ENCODE measurements around the gene UBTF.

DNA sequence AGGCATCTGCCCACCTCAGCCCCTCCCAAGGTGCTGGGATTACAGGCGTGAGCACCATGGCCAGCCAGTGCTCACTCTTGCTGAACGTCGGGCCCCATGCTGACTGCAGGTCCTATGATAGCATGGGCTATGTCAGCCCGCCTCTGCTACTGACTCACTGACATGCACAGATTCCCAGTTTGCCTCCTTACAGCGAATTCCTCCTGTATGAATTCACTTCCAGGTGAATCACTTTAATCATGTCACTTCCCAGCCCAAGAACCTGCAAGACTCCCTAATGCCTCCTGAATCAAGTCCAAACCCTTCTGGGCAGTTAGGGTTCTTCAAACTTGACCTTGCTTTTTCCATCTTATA lies 16.1 kb upstream of the UBTF start:
- TF ChIP-seq POLR2AphosphoS5 (IDR thresholded peaks at IDR 0.05): no peak
- TF ChIP-seq, protein P1, sequence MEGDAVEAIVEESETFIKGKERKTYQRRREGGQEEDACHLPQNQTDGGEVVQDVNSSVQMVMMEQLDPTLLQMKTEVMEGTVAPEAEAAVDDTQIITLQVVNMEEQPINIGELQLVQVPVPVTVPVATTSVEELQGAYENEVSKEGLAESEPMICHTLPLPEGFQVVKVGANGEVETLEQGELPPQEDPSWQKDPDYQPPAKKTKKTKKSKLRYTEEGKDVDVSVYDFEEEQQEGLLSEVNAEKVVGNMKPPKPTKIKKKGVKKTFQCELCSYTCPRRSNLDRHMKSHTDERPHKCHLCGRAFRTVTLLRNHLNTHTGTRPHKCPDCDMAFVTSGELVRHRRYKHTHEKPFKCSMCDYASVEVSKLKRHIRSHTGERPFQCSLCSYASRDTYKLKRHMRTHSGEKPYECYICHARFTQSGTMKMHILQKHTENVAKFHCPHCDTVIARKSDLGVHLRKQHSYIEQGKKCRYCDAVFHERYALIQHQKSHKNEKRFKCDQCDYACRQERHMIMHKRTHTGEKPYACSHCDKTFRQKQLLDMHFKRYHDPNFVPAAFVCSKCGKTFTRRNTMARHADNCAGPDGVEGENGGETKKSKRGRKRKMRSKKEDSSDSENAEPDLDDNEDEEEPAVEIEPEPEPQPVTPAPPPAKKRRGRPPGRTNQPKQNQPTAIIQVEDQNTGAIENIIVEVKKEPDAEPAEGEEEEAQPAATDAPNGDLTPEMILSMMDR (IDR thresholded peaks at IDR 0.05): no peak
